GM12878 (cell line): ENCODE data around the gene RSBN1L. TPM values are rescaled to one million over a fixed set of nuclear protein-coding genes. Genes with fewer than 3 reads are reported as not detected.

Source experiments
- CHD2 ChIP-seq: IDR thresholded peaks from 2 replicates; pipeline ENCODE4 v1.6.1; 2011; ENCODE audit warnings: low read depth, low read length, improper control_type of control experiment, borderline replicate concordance
- CHD4 ChIP-seq: fragments of 200-600 bp; sonication (generic); IDR thresholded peaks from 2 replicates; pipeline ENCODE4 v1.6.1; 2016; ENCODE audit warnings: mild to moderate bottlenecking
- EP300 ChIP-seq, 2 experiments: fragments of 150-350 bp in 1 of 2; IDR thresholded peaks; 2 replicates each; pipeline ENCODE4 v1.6.1; 2011 to 2012; ENCODE audit warnings: low read depth in 2 of 2, low read length in 2 of 2, borderline replicate concordance in 1 of 2, improper control_type of control experiment in 1 of 2, inconsistent platforms in 1 of 2; ENCODE audit not compliant: control insufficient read depth in 1 of 2
- ETV6 ChIP-seq, 2 experiments: fragments of 450-650 bp in 1 of 2; IDR thresholded peaks in 1 of 2; conservative IDR thresholded peaks in 1 of 2; 2 replicates each; pipeline ENCODE4 v1.6.1; 2014; ENCODE audit warnings: antibody characterized with exemption in 1 of 2, borderline replicate concordance in 1 of 2, low read depth in 1 of 2, mild to moderate bottlenecking in 1 of 2, moderate library complexity in 1 of 2
- HDAC6 ChIP-seq: fragments of 200-600 bp; sonication (generic); IDR thresholded peaks from one replicate; pipeline ENCODE4 v1.8.0; 2017; ENCODE audit warnings: antibody characterized with exemption; ENCODE audit not compliant: unreplicated experiment
- IRF4 ChIP-seq: IDR thresholded peaks from 2 replicates; pipeline ENCODE4 v1.6.1; 2011; ENCODE audit warnings: low read depth, low read length
- NBN ChIP-seq: fragments of 450-650 bp; IDR thresholded peaks from 2 replicates; pipeline ENCODE4 v1.6.1; 2016
- NR2C1 ChIP-seq: fragments of 450-650 bp; IDR thresholded peaks from 2 replicates; pipeline ENCODE4 v1.6.1; 2017; ENCODE audit warnings: antibody characterized with exemption, mild to moderate bottlenecking, moderate library complexity
- POU2F2 ChIP-seq: IDR thresholded peaks from 3 replicates; pipeline ENCODE4 v1.6.1; 2011; ENCODE audit warnings: low read depth, mild to moderate bottlenecking, low read length, borderline replicate concordance
- SKIL ChIP-seq: fragments of 450-650 bp; IDR thresholded peaks from 2 replicates; pipeline ENCODE4 v1.6.1; 2017; ENCODE audit warnings: mild to moderate bottlenecking, low read depth, inconsistent platforms; ENCODE audit not compliant: poor library complexity, severe bottlenecking
- SMAD1 ChIP-seq: fragments of 450-650 bp; IDR thresholded peaks from 2 replicates; pipeline ENCODE4 v1.6.1; 2018; ENCODE audit warnings: mild to moderate bottlenecking, low read depth; ENCODE audit not compliant: partially characterized antibody
- SMAD5 ChIP-seq: IDR thresholded peaks from 2 replicates; pipeline ENCODE4 v1.6.1; 2016; ENCODE audit warnings: antibody characterized with exemption, low read depth
- SP1 ChIP-seq: IDR thresholded peaks from one replicate; pipeline ENCODE4 v1.6.1; 2011; ENCODE audit warnings: low read depth, low read length
- SRF ChIP-seq, 2 experiments: IDR thresholded peaks; 2 replicates each; pipeline ENCODE4 v1.6.1; 2011; ENCODE audit warnings: low read depth in 2 of 2, low read length in 2 of 2, mild to moderate bottlenecking in 1 of 2, moderate library complexity in 1 of 2
- TCF3 ChIP-seq: IDR thresholded peaks from 2 replicates; pipeline ENCODE4 v1.6.1; 2012; ENCODE audit warnings: low read depth, mild to moderate bottlenecking, low read length, borderline replicate concordance; ENCODE audit not compliant: insufficient read depth
- WRNIP1 ChIP-seq: IDR thresholded peaks from 2 replicates; pipeline ENCODE4 v1.6.1; 2011; ENCODE audit warnings: low read depth, low read length, improper control_type of control experiment, borderline replicate concordance
- ZBTB11 ChIP-seq: fragments of 450-650 bp; formaldehyde crosslinking; IDR thresholded peaks from 2 replicates; pipeline ENCODE4 v1.5.0; 2022; ENCODE audit warnings: mild to moderate bottlenecking, missing genetic modification characterization
- ZNF687 ChIP-seq: fragments of 450-650 bp; IDR thresholded peaks from 2 replicates; pipeline ENCODE4 v1.6.1; 2017; ENCODE audit warnings: mild to moderate bottlenecking, moderate library complexity
- polyA plus RNA-seq, 11 experiments: library from polyadenylated mRNA; depleted of rRNA in 4 of 11; unstranded in 6 of 11; stranded (reverse) in 5 of 11; fragments of >200 nt; fragmentation: Nextera tagmentation in 4 of 11; fragmentation: Illumina TruSeq in 1 of 11; extraction: Ambion mirVana in 4 of 11; extraction: Trizol in 1 of 11; gene quantifications; 1 replicate in 1 of 11; 2 replicates in 10 of 11; pipeline versions ENCODE4 v1.2.1 to v1.2.3, GENCODE V29; 2011 to 2016; ENCODE audit warnings: inconsistent platforms in 2 of 11, missing spikeins in 2 of 11, low read depth in 1 of 11
- total RNA-seq, 4 experiments: library from RNA; depleted of rRNA in 3 of 4; stranded (reverse); fragments of >200 nt in 3 of 4; fragmentation: Illumina TruSeq in 1 of 4; extraction: Trizol in 1 of 4; gene quantifications; 2 replicates each; pipeline versions ENCODE4 v1.2.1 to v1.2.3, GENCODE V29; 2013 to 2021

RSBN1L gene
- total and polyA plus RNA-seq, 10 of the 15 experiments (the other 5 are each of a cell fraction or from before 2014, with no cell fraction given) = 4.5 to 23.7 (median 10.3) TPM

- TF ChIP-seq SRF (IDR thresholded peaks at IDR 0.05; ENCODE audit: low read depth in 2 of 2, low read length in 2 of 2) = 0 out of 4 replicates have a peak, but pooled peaks of 1 of the 2 experiments have one; percentile 39
- no peak for TF ChIP-seq NR2C1
- TF ChIP-seq CHD2 = no peak
- peak in 1 of 2 experiments; percentile 46; a peak in 1 of 4 replicates for TF ChIP-seq EP300 (IDR thresholded peaks at IDR 0.05; ENCODE audit: borderline replicate concordance in 1 of 2, control insufficient read depth in 1 of 2, low read depth in 2 of 2, low read length in 2 of 2)
- no peak for TF ChIP-seq CHD4
- TF ChIP-seq IRF4 = peak; percentile 89; the same call in 1 of the 2 replicates
- no peak for TF ChIP-seq POU2F2
- TF ChIP-seq HDAC6 = no peak
- TF ChIP-seq ZNF687 = no peak
- no peak for TF ChIP-seq WRNIP1
- TF ChIP-seq NBN = 0 out of 2 replicates have a peak, but pooled peaks have one; percentile 26
- TF ChIP-seq SMAD1 = no peak
- TF ChIP-seq ZBTB11 (CRISPR knock-in tag) = no peak
- TF ChIP-seq SP1 = no peak
- no peak for TF ChIP-seq ETV6 (conservative IDR thresholded peaks at IDR 0.05 in 1 of 2, IDR thresholded peaks at IDR 0.05 in 1 of 2; ENCODE audit: borderline replicate concordance in 1 of 2, low read depth in 1 of 2)
- TF ChIP-seq SKIL = no peak
- peak; percentile 86; the same call in 1 of the 2 replicates for TF ChIP-seq TCF3
- TF ChIP-seq SMAD5 = no peak
Measured at GRCh38 chr7:77699056-77699455, 2.8 kb downstream of the RSBN1L start (continued).
